ENCODE data around the gene FLNC.

FLNC gene

GRCh38 chr7:128788446-128789412 is 41.5 kb upstream of the FLNC start:
- no peak for DNase-seq (ENCODE audit: extremely low read depth, low read depth)
- no peak for TF ChIP-seq CTCF (IDR thresholded peaks at IDR 0.05; ENCODE audit: low read depth, low read length)

GRCh38 chr7:128790315-128791041 is 39.7 kb upstream of the FLNC start:
- no peak for DNase-seq (ENCODE audit: extremely low read depth, low read depth)
- no peak for TF ChIP-seq CTCF (IDR thresholded peaks at IDR 0.05; ENCODE audit: low read depth, low read length)

GRCh38 chr7:128791121-128791971 is 38.9 kb upstream of the FLNC start, which contains the start of gene CCDC136:
TSS of gene CCDC136 (plus strand) at chr7:128791968. CDS start at chr7:128792412, 444 bp downstream.
- no peak for TF ChIP-seq CTCF (IDR thresholded peaks at IDR 0.05; ENCODE audit: low read depth, low read length)
- peak; percentile 16 for DNase-seq (ENCODE audit: extremely low read depth, low read depth)

GRCh38 chr7:128791972-128792327 is 38.3 kb upstream of the FLNC start:
- DNase-seq (ENCODE audit: extremely low read depth, low read depth) = no peak
- TF ChIP-seq CTCF (IDR thresholded peaks at IDR 0.05; ENCODE audit: low read depth, low read length) = no peak

- TF ChIP-seq CTCF (IDR thresholded peaks at IDR 0.05; ENCODE audit: low read depth, low read length) = no peak
- DNase-seq (ENCODE audit: extremely low read depth, low read depth) = no peak
These were observed 37.6 kb upstream of the FLNC start for GRCh38 chr7:128792471-128793180.

GRCh38 chr7:128793181-128793547 is 37.0 kb upstream of the FLNC start:
- DNase-seq (ENCODE audit: extremely low read depth, low read depth) = no peak

More at GRCh38 chr7:128793181-128793547, 37.0 kb upstream of the FLNC start:
- TF ChIP-seq CTCF (IDR thresholded peaks at IDR 0.05; ENCODE audit: low read depth, low read length) = no peak
